ENCODE results near the gene PARP6. TPM values are rescaled to one million over a fixed set of nuclear protein-coding genes. Genes with fewer than 3 reads are reported as not detected.
"Not testable (repeated sequence)": the region's sequence is repeated elsewhere in the genome, so short reads cannot be mapped to it uniquely, and the experiment has no call there.

Gene PARP6
- total RNA-seq, 2 donors from 2014 or later, result 46.2 to 81.0 TPM

DNA sequence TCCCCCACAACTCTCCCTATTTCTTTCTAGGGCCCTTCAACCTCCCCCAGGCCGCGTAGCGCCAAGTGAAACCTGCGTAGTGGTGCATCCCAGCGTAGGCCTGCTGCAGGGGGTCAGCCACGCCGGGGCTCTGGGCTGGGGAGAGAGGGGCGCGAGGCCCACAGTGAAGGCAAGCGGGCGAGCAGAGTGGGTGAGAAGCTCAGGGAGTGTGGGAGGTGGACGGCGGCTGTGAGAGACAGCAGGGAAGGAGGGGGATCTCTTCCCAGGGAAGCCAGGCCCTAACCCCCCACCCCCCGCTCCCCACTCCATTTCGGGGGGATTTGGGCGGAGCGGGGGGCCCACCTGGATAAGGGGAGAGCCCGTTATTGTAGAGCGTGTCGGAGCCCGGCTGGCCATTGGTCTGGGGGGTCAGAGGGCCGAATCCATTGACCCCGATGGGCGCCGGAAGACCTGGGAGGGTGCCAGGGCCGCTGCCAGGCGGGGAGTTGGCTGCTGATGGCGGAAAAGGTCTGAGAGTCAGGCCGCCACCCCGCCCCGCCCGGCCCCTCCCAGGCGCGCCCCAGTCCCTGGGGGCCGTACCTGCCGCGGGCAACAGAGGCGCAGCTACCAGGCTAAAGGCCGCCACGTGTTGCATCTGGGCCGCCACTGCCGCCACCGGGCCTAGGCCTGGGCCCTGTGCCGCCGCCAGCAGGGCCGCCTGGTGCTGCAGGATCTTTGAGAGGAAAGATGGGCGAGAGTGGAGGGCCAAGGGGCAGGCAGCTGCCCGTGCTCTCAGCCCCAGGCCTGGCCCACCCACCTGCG, 16.6 kb upstream of the PARP6 start:
- Mint-ChIP-seq H3K27ac (no peak overlapping the region), H3K4me3 (no peak overlapping the region), H3K9me3 (no peaks in the 10 kb centered on the region), H3K4me1 (no peaks in the 10 kb centered on the region), H3K27me3 (no peaks in the 10 kb centered on the region), H3K36me3 (ENCODE audit: low read depth) (no peaks in the 10 kb centered on the region)
- no peak for ATAC-seq (replicated peaks)

DNA sequence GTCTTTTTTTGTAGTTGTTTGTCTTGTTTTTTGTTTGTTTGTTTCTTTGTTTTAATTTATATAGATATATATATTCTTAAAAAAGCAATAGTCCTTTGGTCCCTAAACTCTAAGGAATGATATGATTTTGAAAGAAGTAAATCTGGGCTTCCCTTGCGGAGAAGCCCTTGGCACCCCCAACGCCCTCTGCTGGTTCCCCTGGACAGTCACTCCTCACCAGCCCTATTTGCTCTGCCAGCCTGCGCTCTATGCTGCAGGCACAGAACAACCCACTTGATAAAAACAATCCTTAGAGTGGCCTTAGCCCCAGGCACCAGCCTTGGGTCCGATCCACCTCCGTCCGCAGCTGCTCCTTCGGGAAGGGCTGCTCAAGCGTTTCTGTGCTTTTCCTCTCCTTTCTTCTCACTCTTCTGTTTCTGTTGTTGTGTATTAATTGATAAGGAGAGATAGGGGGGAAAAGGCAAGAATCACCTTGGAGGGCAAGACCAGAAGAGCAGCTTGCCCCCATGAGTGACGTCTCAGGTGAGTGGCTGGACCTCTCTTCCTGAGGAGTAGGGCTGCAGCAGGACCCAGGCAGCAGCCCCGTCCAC, 13.7 kb upstream of the PARP6 start:
- peak; percentile 71 for ATAC-seq (replicated peaks)
- Mint-ChIP-seq H3K27ac (no peak overlapping the region), H3K4me3 (no peak overlapping the region), H3K4me1 (no peaks in the 10 kb centered on the region), H3K27me3 (no peaks in the 10 kb centered on the region), H3K36me3 (ENCODE audit: low read depth) (no peaks in the 10 kb centered on the region), H3K9me3 (no peaks in the 10 kb centered on the region)

GRCh38 chr15:72285402-72285801, 13.0 kb upstream of the PARP6 start:
- no peak for ATAC-seq (replicated peaks)

GRCh38 chr15:72284781-72285180, 12.4 kb upstream of the PARP6 start:
- H3K36me3 Mint-ChIP-seq (ENCODE audit: low read depth), result no peaks in the 10 kb centered on the region
- H3K4me1 Mint-ChIP-seq, result no peaks in the 10 kb centered on the region
- H3K27me3 Mint-ChIP-seq, result no peaks in the 10 kb centered on the region
- no peaks in the 10 kb centered on the region for H3K9me3 Mint-ChIP-seq
- ATAC-seq (replicated peaks), result no peak
- no peak overlapping the region for H3K4me3 Mint-ChIP-seq
- peak overlapping the region; percentile 46 for H3K27ac Mint-ChIP-seq

More at GRCh38 chr15:72285402-72285801, 13.0 kb upstream of the PARP6 start:
- no peaks in the 10 kb centered on the region for H3K4me1 Mint-ChIP-seq
- H3K36me3 Mint-ChIP-seq (ENCODE audit: low read depth), result no peaks in the 10 kb centered on the region
- H3K9me3 Mint-ChIP-seq, result no peaks in the 10 kb centered on the region
- no peak overlapping the region for H3K4me3 Mint-ChIP-seq
- H3K27me3 Mint-ChIP-seq, result no peaks in the 10 kb centered on the region
- H3K27ac Mint-ChIP-seq, result peak overlapping the region; percentile 46

- Mint-ChIP-seq H3K27me3 (no peaks in the 10 kb centered on the region), H3K27ac (no peak overlapping the region), H3K4me1 (no peaks in the 10 kb centered on the region), H3K36me3 (ENCODE audit: low read depth) (no peaks in the 10 kb centered on the region), H3K9me3 (no peaks in the 10 kb centered on the region), H3K4me3 (no peak overlapping the region)
- ATAC-seq (replicated peaks), result peak; percentile 7
These were observed 9.4 kb upstream of the PARP6 start for GRCh38 chr15:72281713-72282112.

DNA sequence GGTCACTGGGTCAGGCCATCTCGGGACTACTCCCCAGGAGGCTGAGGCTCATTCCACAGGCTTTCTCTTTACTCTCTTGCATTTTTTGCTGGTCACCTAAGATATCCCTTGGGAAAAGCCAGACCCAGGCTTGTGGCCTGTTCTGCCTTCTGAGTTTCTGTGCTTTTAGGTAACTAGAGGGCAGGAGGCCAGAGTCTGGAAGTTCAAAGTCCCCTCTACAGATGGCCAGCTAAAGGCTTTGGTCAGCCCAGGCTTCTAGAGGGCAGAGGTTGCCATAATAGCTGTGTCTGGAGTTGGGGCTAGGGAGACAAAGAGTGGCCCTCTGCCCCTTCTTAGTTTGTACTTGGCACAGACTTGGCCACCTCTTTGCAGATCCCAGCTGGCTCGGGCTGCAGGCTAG, 8.4 kb upstream of the PARP6 start:
- no peak for ATAC-seq (replicated peaks)
- Mint-ChIP-seq H3K36me3 (ENCODE audit: low read depth) (no peaks in the 10 kb centered on the region), H3K4me1 (no peaks in the 10 kb centered on the region), H3K4me3 (no peak overlapping the region), H3K27ac (no peak overlapping the region), H3K9me3 (no peaks in the 10 kb centered on the region), H3K27me3 (no peaks in the 10 kb centered on the region)

- no peak overlapping the region for H3K4me3 Mint-ChIP-seq
- no peaks in the 10 kb centered on the region for H3K9me3 Mint-ChIP-seq
- ATAC-seq (replicated peaks), result no peak
- no peak overlapping the region for H3K27ac Mint-ChIP-seq
- no peaks in the 10 kb centered on the region for H3K36me3 Mint-ChIP-seq (ENCODE audit: low read depth)
- H3K27me3 Mint-ChIP-seq, result no peaks in the 10 kb centered on the region
- H3K4me1 Mint-ChIP-seq, result peaks cover 1% of the 10 kb centered on the region
These were observed 6.4 kb upstream of the PARP6 start for GRCh38 chr15:72278737-72279136.

- Mint-ChIP-seq H3K4me1 (peaks cover 9% of the 10 kb centered on the region), H3K36me3 (ENCODE audit: low read depth) (no peaks in the 10 kb centered on the region), H3K27ac (no peak overlapping the region), H3K4me3 (no peak overlapping the region), H3K27me3 (no peaks in the 10 kb centered on the region), H3K9me3 (no peaks in the 10 kb centered on the region)
- ATAC-seq (replicated peaks), result no peak
These were observed 4.0 kb upstream of the PARP6 start for GRCh38 chr15:72276326-72276700.

DNA sequence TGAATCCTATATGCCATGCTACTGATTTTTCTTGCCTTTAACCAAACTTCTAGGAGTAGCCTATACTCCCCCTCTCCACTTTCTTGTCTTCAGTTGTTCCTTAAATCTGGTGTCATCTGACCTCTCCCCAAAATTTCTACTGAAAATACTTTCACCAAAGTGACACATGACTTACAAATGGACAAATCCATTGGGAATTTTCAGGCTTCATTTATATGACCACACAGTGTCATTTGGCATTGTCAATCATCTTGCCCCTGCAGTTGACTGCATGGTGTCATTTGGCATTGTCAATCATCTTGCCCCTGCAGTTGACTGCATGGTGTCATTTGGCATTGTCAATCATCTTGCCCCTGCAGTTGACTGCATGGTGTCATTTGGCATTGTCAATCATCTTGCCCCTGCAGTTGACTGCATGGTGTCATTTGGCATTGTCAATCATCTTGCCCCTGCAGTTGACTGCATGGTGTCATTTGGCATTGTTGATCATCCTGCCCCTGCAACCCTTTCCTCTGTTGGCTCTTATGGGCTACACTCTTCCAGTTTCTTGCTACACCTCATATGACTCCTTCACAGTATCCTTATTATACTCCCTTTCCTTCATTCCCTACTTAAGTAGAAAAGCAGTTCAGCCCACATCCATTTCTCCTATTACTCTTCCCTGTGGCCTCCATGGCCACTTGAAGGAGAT, 3.4 kb upstream of the PARP6 start:
- H3K9me3 Mint-ChIP-seq; H3K36me3 Mint-ChIP-seq (ENCODE audit: low read depth); H3K27me3 Mint-ChIP-seq; H3K27ac Mint-ChIP-seq; H3K4me3 Mint-ChIP-seq; ATAC-seq (replicated peaks): not testable (repeated sequence)
- peaks cover 13% of the 10 kb centered on the region for H3K4me1 Mint-ChIP-seq

- Mint-ChIP-seq H3K27ac (peak overlapping the region; percentile 93), H3K36me3 (ENCODE audit: low read depth) (peaks cover 33% of the 10 kb centered on the region), H3K4me3 (peak overlapping the region; percentile 93), H3K4me1 (peaks cover 19% of the 10 kb centered on the region), H3K9me3 (no peaks in the 10 kb centered on the region), H3K27me3 (no peaks in the 10 kb centered on the region)
- peak; percentile 3 for ATAC-seq (replicated peaks)
These were observed 621 bp upstream of the PARP6 start for GRCh38 chr15:72272997-72273352.

- peaks cover 24% of the 10 kb centered on the region for H3K4me1 Mint-ChIP-seq
- H3K4me3 Mint-ChIP-seq, result peak overlapping the region; percentile 93
- ATAC-seq (replicated peaks), result peak; percentile 8
- H3K36me3 Mint-ChIP-seq (ENCODE audit: low read depth), result peaks cover 44% of the 10 kb centered on the region
- H3K9me3 Mint-ChIP-seq, result no peaks in the 10 kb centered on the region
- H3K27ac Mint-ChIP-seq, result peak overlapping the region; percentile 92
- no peaks in the 10 kb centered on the region for H3K27me3 Mint-ChIP-seq
These were observed 500 bp downstream of the PARP6 start for GRCh38 chr15:72271895-72272212.

GRCh38 chr15:72271221-72271620, 1.1 kb downstream of the PARP6 start:
- H3K9me3 Mint-ChIP-seq, result no peaks in the 10 kb centered on the region
- H3K27ac Mint-ChIP-seq, result peak overlapping the region; percentile 92

DNA sequence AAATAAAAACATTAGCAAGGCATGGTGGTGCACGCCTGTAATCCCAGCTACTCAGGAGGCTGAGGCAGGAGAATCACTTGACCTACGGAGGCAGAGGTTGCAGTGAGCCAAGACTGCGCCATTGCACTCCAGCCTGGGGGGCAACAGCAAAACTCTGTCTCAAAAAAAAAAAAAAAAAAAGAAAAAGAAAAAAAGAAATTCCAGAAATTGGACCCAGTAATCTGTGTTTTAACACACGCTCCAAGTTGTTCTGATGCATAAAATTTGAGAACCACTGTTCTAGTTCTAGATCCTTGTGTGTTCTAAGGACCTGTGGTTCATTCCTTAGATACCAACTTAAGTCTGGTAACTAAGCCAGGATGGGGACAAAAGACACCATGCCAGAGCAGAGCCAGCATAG, 2.6 kb downstream of the PARP6 start:
- Mint-ChIP-seq H3K27me3 (no peaks in the 10 kb centered on the region), H3K4me3 (peak overlapping the region; percentile 93), H3K9me3 (no peaks in the 10 kb centered on the region), H3K4me1 (peaks cover 27% of the 10 kb centered on the region), H3K36me3 (ENCODE audit: low read depth) (peaks cover 65% of the 10 kb centered on the region), H3K27ac (peak overlapping the region; percentile 92)
- ATAC-seq (replicated peaks), result no peak

More at GRCh38 chr15:72271221-72271620, 1.1 kb downstream of the PARP6 start:
- ATAC-seq (replicated peaks), result no peak
- no peaks in the 10 kb centered on the region for H3K27me3 Mint-ChIP-seq
- peaks cover 50% of the 10 kb centered on the region for H3K36me3 Mint-ChIP-seq (ENCODE audit: low read depth)
- peak overlapping the region; percentile 93 for H3K4me3 Mint-ChIP-seq
- peaks cover 24% of the 10 kb centered on the region for H3K4me1 Mint-ChIP-seq

DNA sequence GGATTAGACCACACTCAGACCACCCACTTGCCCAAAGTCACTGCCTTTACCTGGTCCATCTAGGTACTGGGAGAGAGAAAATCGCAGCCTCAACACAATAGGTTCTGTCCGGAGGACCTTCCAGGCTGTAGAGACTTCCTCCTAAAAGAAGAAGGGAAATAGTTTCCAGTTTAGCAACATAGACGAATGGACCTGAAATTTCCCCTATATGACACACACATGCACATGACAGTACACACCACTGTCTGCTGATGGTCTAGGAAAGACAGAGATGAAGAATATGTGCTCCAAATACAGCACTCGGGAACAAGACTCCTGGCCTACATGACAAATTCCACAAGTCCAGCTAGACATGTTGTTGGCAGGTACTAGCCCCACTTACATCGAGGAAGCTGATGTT, 7.3 kb downstream of the PARP6 start:
- Mint-ChIP-seq H3K9me3 (no peaks in the 10 kb centered on the region), H3K36me3 (ENCODE audit: low read depth) (peaks cover 100% of the 10 kb centered on the region), H3K4me1 (peaks cover 34% of the 10 kb centered on the region), H3K27ac (peak overlapping the region; percentile 91), H3K27me3 (no peaks in the 10 kb centered on the region), H3K4me3 (peak overlapping the region; percentile 65)
- no peak for ATAC-seq (replicated peaks)

DNA sequence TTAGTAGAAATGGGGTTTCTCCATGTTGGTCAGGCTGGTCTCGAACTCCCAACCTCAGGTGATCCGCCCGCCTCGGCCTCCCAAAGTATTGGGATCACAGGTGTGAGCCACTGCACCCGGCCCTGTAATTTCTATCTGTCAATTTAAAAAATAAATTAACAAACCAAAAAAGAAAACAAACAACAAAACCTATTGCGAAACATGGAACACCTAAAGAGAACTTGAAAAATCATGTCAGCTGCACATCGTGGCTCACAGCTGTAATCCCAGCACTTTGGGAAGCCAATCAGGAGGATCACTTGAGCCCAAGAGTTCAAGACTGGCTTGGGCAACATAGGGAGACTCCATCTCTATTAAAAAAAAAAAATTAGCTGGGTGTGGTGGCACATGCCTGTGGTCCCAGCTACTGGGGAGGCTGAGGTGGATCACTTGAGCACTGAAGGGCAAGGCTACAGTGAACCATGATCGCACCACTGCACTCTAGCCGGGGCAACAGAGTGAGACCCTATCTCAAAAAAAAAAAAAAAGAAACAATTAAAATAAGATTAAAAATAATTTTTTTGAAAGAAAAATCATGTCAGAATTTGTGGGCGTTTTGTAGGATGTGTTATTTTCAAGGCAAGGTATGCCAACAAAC, 19.6 kb downstream of the PARP6 start:
- no peak for ATAC-seq (replicated peaks)
- Mint-ChIP-seq H3K4me1 (peaks cover 5% of the 10 kb centered on the region), H3K27ac (no peak overlapping the region), H3K27me3 (no peaks in the 10 kb centered on the region), H3K4me3 (no peak overlapping the region), H3K9me3 (no peaks in the 10 kb centered on the region), H3K36me3 (ENCODE audit: low read depth) (peaks cover 100% of the 10 kb centered on the region)

Data from activated T-helper 17 cell treated with anti-CD3 and anti-CD28 coated beads, Interleukin-2, amount 50 U/mL, for 72 hours (primary cell).